Prostate gland (tissue), 2 donors: ENCODE results near the gene SCIN.

Experiments used
- POLR2A ChIP-seq: fragments of 450-650 bp; IDR thresholded peaks from one replicate; pipeline ENCODE4 v1.6.1; 2016; ENCODE audit warnings: antibody characterized with exemption, mild to moderate bottlenecking
- POLR2AphosphoS5 ChIP-seq: sonication (generic); formaldehyde crosslinking; IDR thresholded peaks from one replicate; pipeline ENCODE4 v1.6.1; 2017; ENCODE audit warnings: antibody characterized with exemption
- TF ChIP-seq, protein P1 (sequence below), 4 experiments: fragments of 200-600 bp in 2 of 4; fragments of 450-650 bp in 2 of 4; sonication (generic) in 2 of 4; IDR thresholded peaks; 1 replicate in 3 of 4; 2 replicates in 1 of 4; pipeline ENCODE4 v1.5.1; 2016 to 2019; ENCODE audit warnings: antibody characterized with exemption in 4 of 4, mild to moderate bottlenecking in 2 of 4, moderate library complexity in 2 of 4

DNA sequence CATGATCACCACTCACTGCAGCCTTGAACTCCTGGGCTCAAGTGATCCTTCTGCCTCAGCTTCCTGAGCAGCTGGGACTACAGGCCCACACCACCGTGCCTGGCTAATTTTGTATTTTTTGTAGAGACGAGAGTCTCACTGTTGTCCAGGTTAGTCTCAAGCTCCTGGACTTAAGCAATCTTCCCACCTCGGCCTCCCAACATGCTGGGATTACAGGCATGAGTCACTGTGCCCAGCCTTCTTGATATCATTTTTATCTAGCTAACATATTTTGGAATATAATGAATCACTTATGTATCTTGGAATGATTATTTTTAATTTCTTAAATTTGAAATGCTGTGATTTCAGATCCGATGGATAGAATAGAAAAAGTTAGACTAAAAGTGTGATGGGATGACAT is 135.4 kb downstream of the SCIN start:
- no peak for TF ChIP-seq POLR2A
- TF ChIP-seq, protein P1, sequence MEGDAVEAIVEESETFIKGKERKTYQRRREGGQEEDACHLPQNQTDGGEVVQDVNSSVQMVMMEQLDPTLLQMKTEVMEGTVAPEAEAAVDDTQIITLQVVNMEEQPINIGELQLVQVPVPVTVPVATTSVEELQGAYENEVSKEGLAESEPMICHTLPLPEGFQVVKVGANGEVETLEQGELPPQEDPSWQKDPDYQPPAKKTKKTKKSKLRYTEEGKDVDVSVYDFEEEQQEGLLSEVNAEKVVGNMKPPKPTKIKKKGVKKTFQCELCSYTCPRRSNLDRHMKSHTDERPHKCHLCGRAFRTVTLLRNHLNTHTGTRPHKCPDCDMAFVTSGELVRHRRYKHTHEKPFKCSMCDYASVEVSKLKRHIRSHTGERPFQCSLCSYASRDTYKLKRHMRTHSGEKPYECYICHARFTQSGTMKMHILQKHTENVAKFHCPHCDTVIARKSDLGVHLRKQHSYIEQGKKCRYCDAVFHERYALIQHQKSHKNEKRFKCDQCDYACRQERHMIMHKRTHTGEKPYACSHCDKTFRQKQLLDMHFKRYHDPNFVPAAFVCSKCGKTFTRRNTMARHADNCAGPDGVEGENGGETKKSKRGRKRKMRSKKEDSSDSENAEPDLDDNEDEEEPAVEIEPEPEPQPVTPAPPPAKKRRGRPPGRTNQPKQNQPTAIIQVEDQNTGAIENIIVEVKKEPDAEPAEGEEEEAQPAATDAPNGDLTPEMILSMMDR (IDR thresholded peaks at IDR 0.05): no peak
- no peak for TF ChIP-seq POLR2AphosphoS5
